ENCODE data around the gene PAX6. TPM values are rescaled to one million over a fixed set of nuclear protein-coding genes. Genes with fewer than 3 reads are reported as not detected.
A peak's percentile ranks its signal among the peaks of the same experiment; 100 is the strongest.

PAX6 gene
- total and polyA plus RNA-seq, 9 of the 15 experiments (the other 6 are each of a cell fraction or from before 2014, with no cell fraction given), result 1.5 to 10.9 (median 5.3) TPM

DNA sequence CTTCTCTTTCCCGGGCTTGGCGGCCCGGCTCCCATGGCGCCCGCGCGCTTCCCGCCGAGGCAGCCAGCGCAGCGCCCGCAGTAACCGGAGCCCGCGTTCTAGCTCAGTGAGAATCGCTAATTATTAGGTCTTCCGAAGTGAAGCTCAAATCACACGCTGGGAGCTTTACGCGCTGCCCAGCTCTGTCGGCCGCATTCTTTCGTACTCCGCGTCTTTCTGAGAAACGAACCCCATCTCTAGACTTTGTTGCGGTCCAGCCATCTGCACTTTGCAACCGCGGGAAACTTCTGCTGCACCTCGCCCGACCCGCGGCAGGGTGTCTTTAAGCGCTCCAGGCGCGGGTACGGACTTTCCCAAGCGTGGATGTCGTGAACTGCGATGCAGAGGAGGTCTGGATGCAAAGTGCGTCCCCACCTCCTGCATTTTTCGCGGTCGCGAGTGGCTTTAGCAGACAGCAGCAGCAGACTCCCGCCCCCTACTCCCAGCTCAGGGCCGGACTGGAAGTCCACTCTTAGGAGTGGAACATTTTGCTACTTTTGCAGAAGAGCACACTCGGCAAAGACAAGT is 6.0 kb upstream of the PAX6 start (continued):
- TF ChIP-seq ZKSCAN8 (CRISPR knock-in tag; IDR thresholded peaks at IDR 0.05), result no peak
- TF ChIP-seq, protein P1, sequence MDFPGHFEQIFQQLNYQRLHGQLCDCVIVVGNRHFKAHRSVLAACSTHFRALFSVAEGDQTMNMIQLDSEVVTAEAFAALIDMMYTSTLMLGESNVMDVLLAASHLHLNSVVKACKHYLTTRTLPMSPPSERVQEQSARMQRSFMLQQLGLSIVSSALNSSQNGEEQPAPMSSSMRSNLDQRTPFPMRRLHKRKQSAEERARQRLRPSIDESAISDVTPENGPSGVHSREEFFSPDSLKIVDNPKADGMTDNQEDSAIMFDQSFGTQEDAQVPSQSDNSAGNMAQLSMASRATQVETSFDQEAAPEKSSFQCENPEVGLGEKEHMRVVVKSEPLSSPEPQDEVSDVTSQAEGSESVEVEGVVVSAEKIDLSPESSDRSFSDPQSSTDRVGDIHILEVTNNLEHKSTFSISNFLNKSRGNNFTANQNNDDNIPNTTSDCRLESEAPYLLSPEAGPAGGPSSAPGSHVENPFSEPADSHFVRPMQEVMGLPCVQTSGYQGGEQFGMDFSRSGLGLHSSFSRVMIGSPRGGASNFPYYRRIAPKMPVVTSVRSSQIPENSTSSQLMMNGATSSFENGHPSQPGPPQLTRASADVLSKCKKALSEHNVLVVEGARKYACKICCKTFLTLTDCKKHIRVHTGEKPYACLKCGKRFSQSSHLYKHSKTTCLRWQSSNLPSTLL (IDR thresholded peaks at IDR 0.05), result no peak
- TF ChIP-seq, protein P2, sequence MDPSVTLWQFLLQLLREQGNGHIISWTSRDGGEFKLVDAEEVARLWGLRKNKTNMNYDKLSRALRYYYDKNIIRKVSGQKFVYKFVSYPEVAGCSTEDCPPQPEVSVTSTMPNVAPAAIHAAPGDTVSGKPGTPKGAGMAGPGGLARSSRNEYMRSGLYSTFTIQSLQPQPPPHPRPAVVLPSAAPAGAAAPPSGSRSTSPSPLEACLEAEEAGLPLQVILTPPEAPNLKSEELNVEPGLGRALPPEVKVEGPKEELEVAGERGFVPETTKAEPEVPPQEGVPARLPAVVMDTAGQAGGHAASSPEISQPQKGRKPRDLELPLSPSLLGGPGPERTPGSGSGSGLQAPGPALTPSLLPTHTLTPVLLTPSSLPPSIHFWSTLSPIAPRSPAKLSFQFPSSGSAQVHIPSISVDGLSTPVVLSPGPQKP (CRISPR knock-in tag; IDR thresholded peaks at IDR 0.05), result no peak
- TF ChIP-seq SMAD4 (CRISPR knock-in tag; conservative IDR thresholded peaks at IDR 0.05), result no peak
- TF ChIP-seq, protein P3, sequence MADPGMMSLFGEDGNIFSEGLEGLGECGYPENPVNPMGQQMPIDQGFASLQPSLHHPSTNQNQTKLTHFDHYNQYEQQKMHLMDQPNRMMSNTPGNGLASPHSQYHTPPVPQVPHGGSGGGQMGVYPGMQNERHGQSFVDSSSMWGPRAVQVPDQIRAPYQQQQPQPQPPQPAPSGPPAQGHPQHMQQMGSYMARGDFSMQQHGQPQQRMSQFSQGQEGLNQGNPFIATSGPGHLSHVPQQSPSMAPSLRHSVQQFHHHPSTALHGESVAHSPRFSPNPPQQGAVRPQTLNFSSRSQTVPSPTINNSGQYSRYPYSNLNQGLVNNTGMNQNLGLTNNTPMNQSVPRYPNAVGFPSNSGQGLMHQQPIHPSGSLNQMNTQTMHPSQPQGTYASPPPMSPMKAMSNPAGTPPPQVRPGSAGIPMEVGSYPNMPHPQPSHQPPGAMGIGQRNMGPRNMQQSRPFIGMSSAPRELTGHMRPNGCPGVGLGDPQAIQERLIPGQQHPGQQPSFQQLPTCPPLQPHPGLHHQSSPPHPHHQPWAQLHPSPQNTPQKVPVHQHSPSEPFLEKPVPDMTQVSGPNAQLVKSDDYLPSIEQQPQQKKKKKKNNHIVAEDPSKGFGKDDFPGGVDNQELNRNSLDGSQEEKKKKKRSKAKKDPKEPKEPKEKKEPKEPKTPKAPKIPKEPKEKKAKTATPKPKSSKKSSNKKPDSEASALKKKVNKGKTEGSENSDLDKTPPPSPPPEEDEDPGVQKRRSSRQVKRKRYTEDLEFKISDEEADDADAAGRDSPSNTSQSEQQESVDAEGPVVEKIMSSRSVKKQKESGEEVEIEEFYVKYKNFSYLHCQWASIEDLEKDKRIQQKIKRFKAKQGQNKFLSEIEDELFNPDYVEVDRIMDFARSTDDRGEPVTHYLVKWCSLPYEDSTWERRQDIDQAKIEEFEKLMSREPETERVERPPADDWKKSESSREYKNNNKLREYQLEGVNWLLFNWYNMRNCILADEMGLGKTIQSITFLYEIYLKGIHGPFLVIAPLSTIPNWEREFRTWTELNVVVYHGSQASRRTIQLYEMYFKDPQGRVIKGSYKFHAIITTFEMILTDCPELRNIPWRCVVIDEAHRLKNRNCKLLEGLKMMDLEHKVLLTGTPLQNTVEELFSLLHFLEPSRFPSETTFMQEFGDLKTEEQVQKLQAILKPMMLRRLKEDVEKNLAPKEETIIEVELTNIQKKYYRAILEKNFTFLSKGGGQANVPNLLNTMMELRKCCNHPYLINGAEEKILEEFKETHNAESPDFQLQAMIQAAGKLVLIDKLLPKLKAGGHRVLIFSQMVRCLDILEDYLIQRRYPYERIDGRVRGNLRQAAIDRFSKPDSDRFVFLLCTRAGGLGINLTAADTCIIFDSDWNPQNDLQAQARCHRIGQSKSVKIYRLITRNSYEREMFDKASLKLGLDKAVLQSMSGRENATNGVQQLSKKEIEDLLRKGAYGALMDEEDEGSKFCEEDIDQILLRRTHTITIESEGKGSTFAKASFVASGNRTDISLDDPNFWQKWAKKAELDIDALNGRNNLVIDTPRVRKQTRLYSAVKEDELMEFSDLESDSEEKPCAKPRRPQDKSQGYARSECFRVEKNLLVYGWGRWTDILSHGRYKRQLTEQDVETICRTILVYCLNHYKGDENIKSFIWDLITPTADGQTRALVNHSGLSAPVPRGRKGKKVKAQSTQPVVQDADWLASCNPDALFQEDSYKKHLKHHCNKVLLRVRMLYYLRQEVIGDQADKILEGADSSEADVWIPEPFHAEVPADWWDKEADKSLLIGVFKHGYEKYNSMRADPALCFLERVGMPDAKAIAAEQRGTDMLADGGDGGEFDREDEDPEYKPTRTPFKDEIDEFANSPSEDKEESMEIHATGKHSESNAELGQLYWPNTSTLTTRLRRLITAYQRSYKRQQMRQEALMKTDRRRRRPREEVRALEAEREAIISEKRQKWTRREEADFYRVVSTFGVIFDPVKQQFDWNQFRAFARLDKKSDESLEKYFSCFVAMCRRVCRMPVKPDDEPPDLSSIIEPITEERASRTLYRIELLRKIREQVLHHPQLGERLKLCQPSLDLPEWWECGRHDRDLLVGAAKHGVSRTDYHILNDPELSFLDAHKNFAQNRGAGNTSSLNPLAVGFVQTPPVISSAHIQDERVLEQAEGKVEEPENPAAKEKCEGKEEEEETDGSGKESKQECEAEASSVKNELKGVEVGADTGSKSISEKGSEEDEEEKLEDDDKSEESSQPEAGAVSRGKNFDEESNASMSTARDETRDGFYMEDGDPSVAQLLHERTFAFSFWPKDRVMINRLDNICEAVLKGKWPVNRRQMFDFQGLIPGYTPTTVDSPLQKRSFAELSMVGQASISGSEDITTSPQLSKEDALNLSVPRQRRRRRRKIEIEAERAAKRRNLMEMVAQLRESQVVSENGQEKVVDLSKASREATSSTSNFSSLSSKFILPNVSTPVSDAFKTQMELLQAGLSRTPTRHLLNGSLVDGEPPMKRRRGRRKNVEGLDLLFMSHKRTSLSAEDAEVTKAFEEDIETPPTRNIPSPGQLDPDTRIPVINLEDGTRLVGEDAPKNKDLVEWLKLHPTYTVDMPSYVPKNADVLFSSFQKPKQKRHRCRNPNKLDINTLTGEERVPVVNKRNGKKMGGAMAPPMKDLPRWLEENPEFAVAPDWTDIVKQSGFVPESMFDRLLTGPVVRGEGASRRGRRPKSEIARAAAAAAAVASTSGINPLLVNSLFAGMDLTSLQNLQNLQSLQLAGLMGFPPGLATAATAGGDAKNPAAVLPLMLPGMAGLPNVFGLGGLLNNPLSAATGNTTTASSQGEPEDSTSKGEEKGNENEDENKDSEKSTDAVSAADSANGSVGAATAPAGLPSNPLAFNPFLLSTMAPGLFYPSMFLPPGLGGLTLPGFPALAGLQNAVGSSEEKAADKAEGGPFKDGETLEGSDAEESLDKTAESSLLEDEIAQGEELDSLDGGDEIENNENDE (IDR thresholded peaks at IDR 0.05; ENCODE audit: low read depth, low read length), result no peak
- no peak for TF ChIP-seq TEAD4 (IDR thresholded peaks at IDR 0.05; ENCODE audit: low read length)
- TF ChIP-seq TEAD4 (CRISPR knock-in tag; IDR thresholded peaks at IDR 0.05; ENCODE audit: borderline replicate concordance), result no peak
- TF ChIP-seq, protein P4, sequence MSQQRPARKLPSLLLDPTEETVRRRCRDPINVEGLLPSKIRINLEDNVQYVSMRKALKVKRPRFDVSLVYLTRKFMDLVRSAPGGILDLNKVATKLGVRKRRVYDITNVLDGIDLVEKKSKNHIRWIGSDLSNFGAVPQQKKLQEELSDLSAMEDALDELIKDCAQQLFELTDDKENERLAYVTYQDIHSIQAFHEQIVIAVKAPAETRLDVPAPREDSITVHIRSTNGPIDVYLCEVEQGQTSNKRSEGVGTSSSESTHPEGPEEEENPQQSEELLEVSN (IDR thresholded peaks at IDR 0.05; ENCODE audit: borderline replicate concordance in 1 of 2, extremely low read depth in 1 of 2, insufficient read depth in 1 of 2, insufficient read length in 1 of 2, low read depth in 1 of 2, low read length in 1 of 2, poor library complexity in 1 of 2, severe bottlenecking in 1 of 2), result peak in 1 of 2 experiments; percentile 34
- no peak for TF ChIP-seq ELF1 (tag; IDR thresholded peaks at IDR 0.05)

All from K562 (cell line).